Measurements from ENCODE around the gene RIPK3.
"Not testable (repeated sequence)": the region's sequence is repeated elsewhere in the genome, so short reads cannot be mapped to it uniquely, and the experiment has no call there.

RIPK3 gene

GRCh38 chr14:24355009-24355408 lies 15.2 kb upstream of the RIPK3 start:
- H3K4me3 ChIP-seq (ENCODE audit: control insufficient read depth, low read depth, low read length), result no peak overlapping the region
- no peak for DNase-seq (ENCODE audit: low read depth)
- TF ChIP-seq, protein P1, sequence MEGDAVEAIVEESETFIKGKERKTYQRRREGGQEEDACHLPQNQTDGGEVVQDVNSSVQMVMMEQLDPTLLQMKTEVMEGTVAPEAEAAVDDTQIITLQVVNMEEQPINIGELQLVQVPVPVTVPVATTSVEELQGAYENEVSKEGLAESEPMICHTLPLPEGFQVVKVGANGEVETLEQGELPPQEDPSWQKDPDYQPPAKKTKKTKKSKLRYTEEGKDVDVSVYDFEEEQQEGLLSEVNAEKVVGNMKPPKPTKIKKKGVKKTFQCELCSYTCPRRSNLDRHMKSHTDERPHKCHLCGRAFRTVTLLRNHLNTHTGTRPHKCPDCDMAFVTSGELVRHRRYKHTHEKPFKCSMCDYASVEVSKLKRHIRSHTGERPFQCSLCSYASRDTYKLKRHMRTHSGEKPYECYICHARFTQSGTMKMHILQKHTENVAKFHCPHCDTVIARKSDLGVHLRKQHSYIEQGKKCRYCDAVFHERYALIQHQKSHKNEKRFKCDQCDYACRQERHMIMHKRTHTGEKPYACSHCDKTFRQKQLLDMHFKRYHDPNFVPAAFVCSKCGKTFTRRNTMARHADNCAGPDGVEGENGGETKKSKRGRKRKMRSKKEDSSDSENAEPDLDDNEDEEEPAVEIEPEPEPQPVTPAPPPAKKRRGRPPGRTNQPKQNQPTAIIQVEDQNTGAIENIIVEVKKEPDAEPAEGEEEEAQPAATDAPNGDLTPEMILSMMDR (IDR thresholded peaks at IDR 0.05; ENCODE audit: control insufficient read depth, insufficient read depth, low read depth, low read length, missing control alignments), result no peak

DNA sequence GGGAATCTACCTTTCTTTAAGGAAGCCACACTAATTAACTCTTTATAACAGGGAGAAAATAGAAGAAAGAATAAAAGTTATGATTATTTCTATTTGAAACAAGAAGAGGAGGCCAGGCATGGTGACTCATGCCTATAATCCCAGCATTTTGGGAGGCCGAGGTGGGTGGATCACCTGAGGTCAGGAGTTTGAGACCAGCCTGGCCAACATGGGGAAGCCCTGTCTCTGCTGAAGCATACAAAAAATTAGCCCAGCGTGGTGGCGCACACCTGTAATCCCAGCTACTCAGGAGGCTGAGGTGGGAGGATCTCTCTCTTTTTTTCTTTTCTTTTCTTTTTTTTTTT lies 14.7 kb upstream of the RIPK3 start:
- not testable (repeated sequence) for DNase-seq (ENCODE audit: low read depth); H3K4me3 ChIP-seq (ENCODE audit: control insufficient read depth, low read depth, low read length)

- no peak for DNase-seq (ENCODE audit: low read depth)
- no peak overlapping the region for H3K4me3 ChIP-seq (ENCODE audit: control insufficient read depth, low read depth, low read length)
- TF ChIP-seq, protein P1 (IDR thresholded peaks at IDR 0.05; ENCODE audit: control insufficient read depth, insufficient read depth, low read depth, low read length, missing control alignments), result no peak
Observed at GRCh38 chr14:24353559-24354481, 14.0 kb upstream of the RIPK3 start.

- DNase-seq (ENCODE audit: low read depth), result no peak
- TF ChIP-seq, protein P1 (IDR thresholded peaks at IDR 0.05; ENCODE audit: control insufficient read depth, insufficient read depth, low read depth, low read length, missing control alignments), result peak; percentile 20
- H3K4me3 ChIP-seq (ENCODE audit: control insufficient read depth, low read depth, low read length), result no peak overlapping the region
Observed at GRCh38 chr14:24351517-24351916, 11.7 kb upstream of the RIPK3 start.

DNA sequence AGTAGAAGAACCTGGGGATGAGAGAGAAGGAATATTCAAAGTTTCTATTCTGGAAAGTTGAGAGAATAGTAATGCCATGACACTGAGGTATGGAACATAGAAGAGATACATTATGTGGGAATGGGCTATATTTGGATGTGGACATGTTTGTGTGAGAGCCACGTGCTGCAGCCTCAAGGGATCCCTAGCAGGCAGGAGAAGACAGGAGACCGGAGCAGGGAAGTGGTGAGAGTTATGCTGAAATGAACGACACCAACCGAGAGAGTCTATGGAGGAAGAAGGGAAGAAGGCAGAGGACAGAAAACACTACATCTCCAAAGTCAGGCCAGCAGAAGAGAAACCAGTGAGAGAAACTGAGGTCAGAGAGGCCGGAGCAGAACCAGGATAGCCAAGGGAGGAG lies 10.0 kb upstream of the RIPK3 start:
- TF ChIP-seq, protein P1 (IDR thresholded peaks at IDR 0.05; ENCODE audit: control insufficient read depth, insufficient read depth, low read depth, low read length, missing control alignments), result no peak
- no peak overlapping the region for H3K4me3 ChIP-seq (ENCODE audit: control insufficient read depth, low read depth, low read length)
- no peak for DNase-seq (ENCODE audit: low read depth)

DNA sequence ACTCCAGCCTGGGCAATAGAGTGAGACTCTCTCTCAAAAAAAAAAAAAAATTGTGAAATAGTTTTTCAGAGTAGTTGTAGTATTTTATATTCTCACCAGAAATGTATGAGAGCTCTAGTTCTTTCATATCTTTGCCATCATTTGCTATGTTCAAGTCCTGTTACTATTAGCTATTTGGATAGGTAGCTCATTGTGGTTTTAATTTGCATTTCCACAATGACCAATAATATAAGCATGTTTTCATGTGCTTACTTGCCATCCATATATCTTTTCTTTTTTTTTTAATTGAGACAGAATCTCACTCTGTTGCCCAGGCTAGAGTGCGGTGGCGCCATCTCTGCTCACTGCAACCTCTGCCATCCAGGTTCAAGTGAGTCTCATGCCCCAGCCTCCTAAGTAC lies 8.4 kb upstream of the RIPK3 start:
- TF ChIP-seq, protein P1 (IDR thresholded peaks at IDR 0.05; ENCODE audit: control insufficient read depth, insufficient read depth, low read depth, low read length, missing control alignments), result no peak
- no peak overlapping the region for H3K4me3 ChIP-seq (ENCODE audit: control insufficient read depth, low read depth, low read length)
- no peak for DNase-seq (ENCODE audit: low read depth)

GRCh38 chr14:24347134-24347533 lies 7.3 kb upstream of the RIPK3 start:
- DNase-seq (ENCODE audit: low read depth), result no peak
- no peak overlapping the region for H3K4me3 ChIP-seq (ENCODE audit: control insufficient read depth, low read depth, low read length)
- TF ChIP-seq, protein P1 (IDR thresholded peaks at IDR 0.05; ENCODE audit: control insufficient read depth, insufficient read depth, low read depth, low read length, missing control alignments), result no peak
